Measurements from ENCODE around the gene RBBP8. TPM values are rescaled to one million over a fixed set of nuclear protein-coding genes. Genes with fewer than 3 reads are reported as not detected.

RBBP8 gene
- polyA plus RNA-seq, 1 donor from 2014 or later: 19.5 TPM

- no peak overlapping the region for H3K4me3 ChIP-seq (ENCODE audit: low read length)
- H3K36me3 ChIP-seq (ENCODE audit: insufficient read depth, low read length): no peaks in the 10 kb centered on the region
- H3K4me2 ChIP-seq (ENCODE audit: low read length): no peak overlapping the region
- H3F3A ChIP-seq (ENCODE audit: insufficient read depth, low read length, poor library complexity, severe bottlenecking): no peaks in the 10 kb centered on the region
- no peaks in the 10 kb centered on the region for H3K27me3 ChIP-seq (ENCODE audit: insufficient read depth, low read depth, low read length)
- H3K27ac ChIP-seq (ENCODE audit: low read length): no peak overlapping the region
- TF ChIP-seq POLR2AphosphoS5 (IDR thresholded peaks at IDR 0.05) (no peak), MXI1 (conservative IDR thresholded peaks at IDR 0.05; ENCODE audit: poor library complexity, severe bottlenecking) (no peak), CTCF (IDR thresholded peaks at IDR 0.05; ENCODE audit: poor library complexity, severe bottlenecking) (no peak), RAD21 (conservative IDR thresholded peaks at IDR 0.05) (no peak), REST (IDR thresholded peaks at IDR 0.05; ENCODE audit: borderline replicate concordance) (no peak), SMC3 (conservative IDR thresholded peaks at IDR 0.05; ENCODE audit: poor library complexity) (no peak), TAF1 (IDR thresholded peaks at IDR 0.05; ENCODE audit: low read depth) (no peak), EP300 (conservative IDR thresholded peaks at IDR 0.05; ENCODE audit: poor library complexity, severe bottlenecking) (no peak), EZH2 (IDR thresholded peaks at IDR 0.05; ENCODE audit: borderline replicate concordance, insufficient read depth, low read length, poor library complexity, severe bottlenecking) (no peak)
- no peak overlapping the region for H3K9ac ChIP-seq (ENCODE audit: low read length)
- no peak overlapping the region for H2AFZ ChIP-seq (ENCODE audit: low read depth, low read length)
- no peaks in the 10 kb centered on the region for H3K9me2 ChIP-seq (ENCODE audit: insufficient read depth, low read length)
- H4K20me1 ChIP-seq (ENCODE audit: insufficient read depth): no peaks in the 10 kb centered on the region
- no peaks in the 10 kb centered on the region for H3K79me2 ChIP-seq (replicated peaks; ENCODE audit: insufficient read depth, low read length)
- H3K9me3 ChIP-seq (ENCODE audit: low read length): no peaks in the 10 kb centered on the region
Measured at GRCh38 chr18:22974707-22975106, 41.6 kb downstream of the RBBP8 start.

GRCh38 chr18:22975508-22975907, 42.4 kb downstream of the RBBP8 start:
- Histone ChIP-seq H4K20me1 (ENCODE audit: insufficient read depth) (no peaks in the 10 kb centered on the region), H3K9ac (ENCODE audit: low read length) (no peak overlapping the region), H2AFZ (ENCODE audit: low read depth, low read length) (no peak overlapping the region), H3K27me3 (ENCODE audit: insufficient read depth, low read depth, low read length) (no peaks in the 10 kb centered on the region), H3K27ac (ENCODE audit: low read length) (no peak overlapping the region), H3K36me3 (ENCODE audit: insufficient read depth, low read length) (no peaks in the 10 kb centered on the region), H3K4me2 (ENCODE audit: low read length) (no peak overlapping the region), H3K9me3 (ENCODE audit: low read length) (no peaks in the 10 kb centered on the region), H3K4me3 (ENCODE audit: low read length) (no peak overlapping the region), H3K9me2 (ENCODE audit: insufficient read depth, low read length) (no peaks in the 10 kb centered on the region), H3K79me2 (replicated peaks; ENCODE audit: insufficient read depth, low read length) (no peaks in the 10 kb centered on the region), H3F3A (ENCODE audit: insufficient read depth, low read length, poor library complexity, severe bottlenecking) (no peaks in the 10 kb centered on the region)
- TF ChIP-seq TAF1 (IDR thresholded peaks at IDR 0.05; ENCODE audit: low read depth) (no peak), RAD21 (conservative IDR thresholded peaks at IDR 0.05) (no peak), MXI1 (conservative IDR thresholded peaks at IDR 0.05; ENCODE audit: poor library complexity, severe bottlenecking) (no peak), EP300 (conservative IDR thresholded peaks at IDR 0.05; ENCODE audit: poor library complexity, severe bottlenecking) (no peak)
